HepG2 (cell line): ENCODE data around the gene GJE1. TPM values are rescaled to one million over a fixed set of nuclear protein-coding genes. Genes with fewer than 3 reads are reported as not detected.

Experiments
- ATAC-seq: fragments of 200-7000 bp; cut with Tn5 transposase; 3 replicates; pipeline ENCODE4 v1.9.1; 2020; ENCODE audit warnings: mild to moderate bottlenecking, moderate library complexity
- BruUV-seq: library from RNA; stranded (reverse); fragments of 400-500 nt; replicated peaks from 2 replicates; lab custom pipeline; 2021; lab: Mats Ljungman, UMichigan
- CTCF ChIA-PET: fragments of 300-600 bp; formaldehyde crosslinking; extraction: SDS; loops from one replicate; lab custom pipeline; 2021; ENCODE audit warnings: low total read pairs, inconsistent platforms, low intra/inter-chr PET ratio; lab: Yijun Ruan, JAX
- POLR2A ChIA-PET: fragments of 350-600 bp; sonication (Branson Sonifier 250); formaldehyde crosslinking; loops from one replicate; lab custom pipeline; 2020; ENCODE audit warnings: antibody characterized with exemption, inconsistent platforms; lab: Yijun Ruan, JAX
- DNase-seq: peaks from one replicate; pipeline ENCODE4 v3.0.0-alpha.2; 2015; ENCODE audit warnings: low spot score
- FAIRE-seq: peaks from 3 replicates; lab custom pipeline; 2011; peaks lifted over from hg19 to GRCh38; lab: Jason Lieb, UNC
- H2AFZ ChIP-seq: one replicate; pipeline ENCODE4 v1.6.1; 2011; ENCODE audit warnings: low read length, inconsistent platforms
- H3K27ac ChIP-seq: fragments of 300-600 bp; 3 replicates; pipeline ENCODE4 v1.8.0; 2011; ENCODE audit warnings: mixed run types, mild to moderate bottlenecking, mixed read lengths, low read length, inconsistent platforms; ENCODE audit not compliant: insufficient read depth; ENCODE audit errors: extremely low read length
- H3K27me3 ChIP-seq, 2 experiments: fragments of 200-600 bp in 1 of 2; 2 replicates in 1 of 2; 3 replicates in 1 of 2; pipeline versions ENCODE4 v1.6.0 to v1.8.0; 2011; ENCODE audit warnings: low read length in 2 of 2, mild to moderate bottlenecking in 2 of 2, moderate library complexity in 2 of 2, inconsistent platforms in 1 of 2; ENCODE audit not compliant: insufficient read depth in 2 of 2, control insufficient read depth in 1 of 2
- H3K36me3 ChIP-seq, 2 experiments: fragments of 200-600 bp in 1 of 2; replicated peaks in 1 of 2; 2 replicates in 1 of 2; 3 replicates in 1 of 2; pipeline versions ENCODE4 v1.5.1 to v1.8.0; 2011; ENCODE audit warnings: low read length in 2 of 2, inconsistent platforms in 1 of 2; ENCODE audit not compliant: insufficient read depth in 2 of 2, control insufficient read depth in 1 of 2
- H3K4me1 ChIP-seq: 2 replicates; pipeline ENCODE4 v1.5.1; 2012; ENCODE audit warnings: low read length, inconsistent platforms; ENCODE audit not compliant: insufficient read depth
- H3K4me2 ChIP-seq: 2 replicates; pipeline ENCODE4 v1.6.0; 2011; ENCODE audit warnings: low read depth, low read length, inconsistent platforms
- H3K4me3 ChIP-seq, 3 experiments: fragments of 200-600 bp in 1 of 3; sonication (generic), shearing (Covaris generic) in 1 of 3; replicated peaks in 1 of 3; 2 replicates each; pipeline ENCODE4 v1.5.1; 2011 to 2016; ENCODE audit warnings: low read length in 3 of 3, inconsistent platforms in 2 of 3, low read depth in 2 of 3, mild to moderate bottlenecking in 2 of 3, control low read depth in 1 of 3, mixed read lengths in 1 of 3; ENCODE audit not compliant: insufficient read depth in 1 of 3
- H3K79me2 ChIP-seq: one replicate; pipeline ENCODE4 v1.6.1; 2011; ENCODE audit warnings: low read length, inconsistent platforms; ENCODE audit not compliant: insufficient read depth
- H3K9ac ChIP-seq: 2 replicates; pipeline ENCODE4 v1.6.0; 2011; ENCODE audit warnings: mild to moderate bottlenecking, low read depth, low read length, inconsistent platforms; ENCODE audit not compliant: insufficient read depth
- H3K9me3 ChIP-seq: 2 replicates; pipeline ENCODE4 v1.5.1; 2012; ENCODE audit warnings: mild to moderate bottlenecking, low read length
- H4K20me1 ChIP-seq: 2 replicates; pipeline ENCODE4 v1.6.0; 2011; ENCODE audit warnings: inconsistent platforms, mild to moderate bottlenecking, low read length, moderate library complexity; ENCODE audit not compliant: insufficient read depth
- ARID3A ChIP-seq: IDR thresholded peaks from 2 replicates; pipeline ENCODE4 v1.6.1; 2012; ENCODE audit warnings: low read depth, low read length, improper control_type of control experiment
- ESRRA ChIP-seq: sonication (generic); formaldehyde crosslinking; IDR thresholded peaks from 2 replicates; pipeline ENCODE4 v1.5.1; 2020; ENCODE audit warnings: mild to moderate bottlenecking, low read depth, missing genetic modification reagents
- GLMP ChIP-seq: sonication (generic); formaldehyde crosslinking; IDR thresholded peaks from 2 replicates; pipeline ENCODE4 v1.9.0; 2021; ENCODE audit warnings: missing genetic modification reagents, mild to moderate bottlenecking, borderline replicate concordance
- JUN ChIP-seq: sonication (generic); formaldehyde crosslinking; IDR thresholded peaks from 2 replicates; pipeline ENCODE4 v1.4.0; 2020; ENCODE audit warnings: mild to moderate bottlenecking, missing genetic modification reagents
- NR3C1 ChIP-seq: sonication (generic); formaldehyde crosslinking; IDR thresholded peaks from 2 replicates; pipeline ENCODE4 v1.4.0; 2020; ENCODE audit warnings: missing genetic modification reagents
- REL ChIP-seq: sonication (generic); formaldehyde crosslinking; conservative IDR thresholded peaks from 2 replicates; pipeline ENCODE4 v1.8.0; 2022; ENCODE audit warnings: mild to moderate bottlenecking, missing genetic modification reagents, moderate library complexity
- SMAD3 ChIP-seq: sonication (generic); formaldehyde crosslinking; IDR thresholded peaks from 2 replicates; pipeline ENCODE4 v1.4.0; 2020; ENCODE audit warnings: missing genetic modification reagents
- SMC3 ChIP-seq: IDR thresholded peaks from 2 replicates; pipeline ENCODE4 v1.6.1; 2011; ENCODE audit warnings: low read length, improper control_type of control experiment
- SP1 ChIP-seq, 2 experiments: fragments of 450-650 bp in 1 of 2; sonication (generic) in 1 of 2; formaldehyde crosslinking in 1 of 2; IDR thresholded peaks; 2 replicates each; pipeline versions ENCODE4 v1.4.0 to v1.6.1; 2016 to 2020; ENCODE audit warnings: missing genetic modification reagents in 1 of 2
- SP5 ChIP-seq: IDR thresholded peaks from 2 replicates; pipeline ENCODE4 v1.6.1; 2016; ENCODE audit warnings: low read depth, borderline replicate concordance
- TP53 ChIP-seq: sonication (generic); formaldehyde crosslinking; conservative IDR thresholded peaks from 2 replicates; pipeline ENCODE4 v1.4.0; 2020; ENCODE audit warnings: missing genetic modification reagents
- ZBTB7A ChIP-seq: sonication (generic); formaldehyde crosslinking; IDR thresholded peaks from 2 replicates; pipeline ENCODE4 v1.8.0; 2022; ENCODE audit warnings: mild to moderate bottlenecking, missing genetic modification reagents
- ZNF275 ChIP-seq: sonication (generic); formaldehyde crosslinking; IDR thresholded peaks from 2 replicates; pipeline ENCODE4 v1.8.0; 2022; ENCODE audit warnings: missing genetic modification reagents, mild to moderate bottlenecking, inconsistent platforms, borderline replicate concordance
- ZNF446 ChIP-seq: sonication (generic); formaldehyde crosslinking; IDR thresholded peaks from 2 replicates; pipeline ENCODE4 v1.5.0; 2020; ENCODE audit warnings: mild to moderate bottlenecking, missing genetic modification reagents
- ZNF570 ChIP-seq: sonication (generic); formaldehyde crosslinking; IDR thresholded peaks from 2 replicates; pipeline ENCODE4 v1.4.0; 2020; ENCODE audit warnings: mild to moderate bottlenecking, missing genetic modification reagents, borderline replicate concordance
- ZNF816 ChIP-seq: sonication (generic); formaldehyde crosslinking; IDR thresholded peaks from 2 replicates; pipeline ENCODE4 v1.8.0; 2022; ENCODE audit warnings: missing genetic modification reagents, mild to moderate bottlenecking, borderline replicate concordance
- ZNF891 ChIP-seq: sonication (generic); formaldehyde crosslinking; IDR thresholded peaks from 2 replicates; pipeline ENCODE4 v1.5.0; 2020; ENCODE audit warnings: mild to moderate bottlenecking, missing genetic modification reagents
- WGBS: methylation state at CpG from one replicate; pipeline ENCODE4 v1.1.6; 2017; ENCODE audit warnings: low lambda C conversion rate; 5-methylcytosine and 5-hydroxymethylcytosine counted together
- in situ Hi-C: cut with HindIII; loops from 2 replicates; pipeline ENCODE4 v1.10.0; 2017; ENCODE audit warnings: low pct_unique_long_range_greater_than_20kb; ENCODE audit not compliant: extremely low pct_ligation_motif_present
- intact Hi-C: fragments of 100-400 bp; cut with micrococcal nuclease; formaldehyde crosslinking; loops from one replicate; pipeline ENCODE4 v1.10.0; 2022; ENCODE audit not compliant: unreplicated experiment
- polyA plus RNA-seq, 8 experiments: library from polyadenylated mRNA; depleted of rRNA in 3 of 8; stranded (reverse) in 7 of 8; unstranded in 1 of 8; fragments of >200 nt; fragmentation: Illumina TruSeq in 4 of 8; extraction: Trizol in 4 of 8; gene quantifications; 2 replicates each; pipeline versions ENCODE4 v1.2.1 to v1.2.3, GENCODE V29; 2011 to 2016; ENCODE audit warnings: low read depth in 4 of 8, missing spikeins in 1 of 8, mixed read lengths in 1 of 8; ENCODE audit not compliant: insufficient read depth in 1 of 8
- total RNA-seq, 5 experiments: library from RNA; depleted of rRNA; stranded (reverse); fragments of >200 nt; fragmentation: Illumina TruSeq; extraction: Trizol; gene quantifications; 2 replicates each; pipeline ENCODE4 v1.2.3, GENCODE V29; 2016; ENCODE audit warnings: low read depth in 1 of 5

Gene GJE1
- total and polyA plus RNA-seq, 2 of the 13 experiments (the other 11 are each of a cell fraction or from before 2014, with no cell fraction given): not detected

- intact Hi-C loops: no loop called here
- no peak overlapping the region for H3K27ac ChIP-seq
- WGBS: 98% methylated on average over 1 of the region's 1 CpG
- H2AFZ ChIP-seq: no peak overlapping the region
- peaks cover 71% of the 10 kb centered on the region for H3K79me2 ChIP-seq
- no peaks in the 10 kb centered on the region for H3K4me1 ChIP-seq
- CTCF ChIA-PET: no interaction called here
- in situ Hi-C loops: loop anchor here (10.0 kb wide), 1 partner anchor 222 kb away; no protein-coding TSS in a partner anchor
- H3K4me3 ChIP-seq: no peak overlapping the region
- H3K9ac ChIP-seq: no peak overlapping the region
- no TSS peak for BruUV-seq
- no peak for DNase-seq
- FAIRE-seq: no peak
- no peak overlapping the region for H3K4me2 ChIP-seq
- H4K20me1 ChIP-seq: 0 out of 2 replicates have a peak, but pooled peaks cover 3% of the 10 kb centered on the region
- no peaks in the 10 kb centered on the region for H3K27me3 ChIP-seq
- ATAC-seq: no peak
- H3K9me3 ChIP-seq: no peaks in the 10 kb centered on the region
- peaks cover 8 to 18% of the 10 kb centered on the region in 2 experiments for H3K36me3 ChIP-seq
- POLR2A ChIA-PET: no interaction called here
- TF ChIP-seq ZNF275 (CRISPR knock-in tag): no peak
- no peak for TF ChIP-seq GLMP (CRISPR knock-in tag)
- no peak for TF ChIP-seq SP5 (CRISPR knock-in tag)
- no peak for TF ChIP-seq REL (CRISPR knock-in tag)
- no peak for TF ChIP-seq ESRRA (CRISPR knock-in tag)
- no peak for TF ChIP-seq SMAD3
- TF ChIP-seq TP53: no peak
- TF ChIP-seq ARID3A: no peak
- no peak for TF ChIP-seq ZNF891 (CRISPR knock-in tag)
- no peak for TF ChIP-seq ZNF816 (CRISPR knock-in tag)
- no peak for TF ChIP-seq ZNF570 (CRISPR knock-in tag)
- no peak for TF ChIP-seq SMC3
- no peak for TF ChIP-seq ZBTB7A (CRISPR knock-in tag)
- no peak for TF ChIP-seq NR3C1 (CRISPR knock-in tag)
- no peak for TF ChIP-seq SP1 (IDR thresholded peaks at IDR 0.05)
- TF ChIP-seq SP1 (CRISPR knock-in tag; IDR thresholded peaks at IDR 0.05): no peak
- no peak for TF ChIP-seq ZNF446
- TF ChIP-seq JUN (CRISPR knock-in tag): no peak
Measured at GRCh38 chr6:142162780-142163179, 30.1 kb downstream of the GJE1 start.
